Right lobe of liver (tissue), 6 donors: Measurements from ENCODE around the gene F2R. TPM values are rescaled to one million over a fixed set of nuclear protein-coding genes. Genes with fewer than 3 reads are reported as not detected.
A peak's percentile ranks its signal among the peaks of the same experiment; 100 is the strongest.

ENCODE experiments used
- ATAC-seq, 4 donors: fragments of 200-7000 bp; cut with Tn5 transposase; one replicate each; pipeline ENCODE4 v1.9.1; 2020; ENCODE audit warnings: mild to moderate bottlenecking in 4 of 4, moderate library complexity in 4 of 4
- DNase-seq, 3 donors: peaks; one replicate each; pipeline ENCODE4 v3.0.0-alpha.2; 2020
- H3K27ac ChIP-seq, 3 donors: fragments of 200-600 bp; one replicate each; pipeline ENCODE4 v1.8.0; 2022
- H3K27me3 ChIP-seq, 2 donors: fragments of 200-600 bp; one replicate each; pipeline ENCODE4 v1.8.0; 2022
- H3K36me3 ChIP-seq, 4 donors: fragments of 200-600 bp; sonication (generic) in 1 of 4; one replicate each; pipeline versions ENCODE4 v1.5.1 to v1.8.0; 2017 to 2022; ENCODE audit warnings: control low read depth in 1 of 4
- H3K4me1 ChIP-seq, 4 donors: fragments of 200-600 bp; sonication (generic) in 1 of 4; one replicate each; pipeline versions ENCODE4 v1.5.1 to v1.8.0; 2017 to 2022; ENCODE audit warnings: control low read depth in 1 of 4
- H3K4me3 ChIP-seq, 3 donors: fragments of 200-600 bp; one replicate each; pipeline ENCODE4 v1.8.0; 2022
- H3K9me3 ChIP-seq, 4 donors: fragments of 200-600 bp; sonication (generic) in 1 of 4; one replicate each; pipeline versions ENCODE4 v1.5.1 to v1.8.0; 2017 to 2022; ENCODE audit warnings: control low read depth in 1 of 4
- CTCF ChIP-seq, 4 donors: fragments of 200-600 bp in 3 of 4; fragments of 450-650 bp in 1 of 4; IDR thresholded peaks; one replicate each; pipeline versions ENCODE4 v1.5.1 to v1.8.0; 2016 to 2022; ENCODE audit warnings: antibody characterized with exemption in 4 of 4, mild to moderate bottlenecking in 2 of 4
- POLR2A ChIP-seq: fragments of 450-650 bp; IDR thresholded peaks from one replicate; pipeline ENCODE4 v1.6.1; 2017; ENCODE audit warnings: antibody characterized with exemption, mild to moderate bottlenecking
- WGBS: methylation state at CpG from one replicate; pipeline ENCODE4 v1.1.6; 2018; ENCODE audit warnings: low coverage, low lambda C conversion rate; ENCODE audit not compliant: insufficient coverage; ENCODE audit errors: missing lambda C conversion rate; 5-methylcytosine and 5-hydroxymethylcytosine counted together
- intact Hi-C, 2 donors: fragments of 100-400 bp; cut with DNase I; formaldehyde crosslinking; loops; one replicate each; pipeline versions ENCODE4 v1.11.2 to v1.14.1; 2022
- total RNA-seq, 6 experiments: library from RNA; depleted of rRNA in 2 of 6; stranded (reverse); fragments of >200 nt in 2 of 6; fragmentation: NEBNext Ultra II Directional in 3 of 6; extraction: Animal tissue kit (Norgen Biotek cat#: 25700) in 3 of 6; gene quantifications; one replicate each; pipeline versions ENCODE4 v1.1.0 to v1.2.4, GENCODE V29; 2016 to 2023
- donor health status: DM: no; HTN: yes; CAD: no.
- donor health status: DM: no; HTN: no; CAD: no.
- donor health status: DM: no; HTN: no; CAD: no.
- donor health status: DM: no; HTN: yes; CAD: no.
- donor health status: DM: no; HTN: yes; CAD: no.

F2R gene
- total RNA-seq, 6 experiments from 2014 or later: 3.5 to 18.4 (median 11.4) TPM

- ATAC-seq (peak; percentile 94 to 99 (median 96)), DNase-seq (peak; percentile 57 to 88 (median 63))
- TF ChIP-seq CTCF (IDR thresholded peaks at IDR 0.05) (no peak), POLR2A (no peak)
- no peaks in the 10 kb centered on the region for H3K27me3 ChIP-seq
- peaks cover 0 to 6% (median 2%) of the 10 kb centered on the region in 4 donors for H3K4me1 ChIP-seq
- H3K36me3 ChIP-seq: peaks cover 0 to 10% (median 3%) of the 10 kb centered on the region in 4 donors
- WGBS: 35% methylated on average over 2 of the region's 2 CpGs
- H3K4me3 ChIP-seq: no peak overlapping the region
- no peaks in the 10 kb centered on the region for H3K9me3 ChIP-seq
- intact Hi-C loops: no loop called here
- H3K27ac ChIP-seq: peak overlapping the region in 2 of 3 donors; percentile 8 to 19
Measured at GRCh38 chr5:76701298-76701697, 14.6 kb upstream of the F2R start.

GRCh38 chr5:76703707-76704106, 12.2 kb upstream of the F2R start:
- no peak for TF ChIP-seq CTCF (IDR thresholded peaks at IDR 0.05)
- no peak for TF ChIP-seq POLR2A
- 59% methylated on average over 2 of the region's 2 CpGs for WGBS
- ATAC-seq: no peak
- H3K27me3 ChIP-seq: no peaks in the 10 kb centered on the region
- peaks cover 0 to 6% (median 2%) of the 10 kb centered on the region in 4 donors for H3K4me1 ChIP-seq
- H3K27ac ChIP-seq: no peak overlapping the region
- no peak for DNase-seq
- H3K36me3 ChIP-seq: peaks cover 0 to 10% (median 5%) of the 10 kb centered on the region in 4 donors
- no peaks in the 10 kb centered on the region for H3K9me3 ChIP-seq
- intact Hi-C loops: no loop called here
- no peak overlapping the region for H3K4me3 ChIP-seq

- Histone ChIP-seq H3K27me3 (no peaks in the 10 kb centered on the region), H3K36me3 (peaks cover 0 to 10% (median 5%) of the 10 kb centered on the region in 4 donors), H3K9me3 (no peaks in the 10 kb centered on the region), H3K4me3 (no peak overlapping the region), H3K27ac (no peak overlapping the region), H3K4me1 (peaks cover 0 to 6% (median 2%) of the 10 kb centered on the region in 4 donors)
- ATAC-seq: peak in 2 of 4 donors; percentile 27 to 41
- TF ChIP-seq CTCF (IDR thresholded peaks at IDR 0.05) (no peak), POLR2A (no peak)
- DNase-seq: no peak
- intact Hi-C loops: no loop called here
Measured at GRCh38 chr5:76704131-76704663, 11.7 kb upstream of the F2R start.

- Histone ChIP-seq H3K27ac (no peak overlapping the region), H3K4me3 (no peak overlapping the region), H3K9me3 (no peaks in the 10 kb centered on the region), H3K27me3 (no peaks in the 10 kb centered on the region), H3K4me1 (peaks cover 0 to 6% (median 2%) of the 10 kb centered on the region in 4 donors), H3K36me3 (peaks cover 0 to 10% (median 5%) of the 10 kb centered on the region in 4 donors)
- ATAC-seq (no peak), DNase-seq (no peak)
- intact Hi-C loops: no loop called here
- no peak for TF ChIP-seq POLR2A
- TF ChIP-seq CTCF (IDR thresholded peaks at IDR 0.05): no peak
Measured at GRCh38 chr5:76705574-76705973, 10.4 kb upstream of the F2R start.

GRCh38 chr5:76709762-76710161, 6.2 kb upstream of the F2R start:
- ATAC-seq (no peak), DNase-seq (no peak)
- intact Hi-C loops: loop anchor here in 1 of 2 donors (10.0 kb wide), 1 partner anchor 55 kb away; no protein-coding TSS in a partner anchor
- H3K4me1 ChIP-seq: no peaks in the 10 kb centered on the region
- no peak overlapping the region for H3K4me3 ChIP-seq
- 94% methylated on average over 2 of the region's 2 CpGs for WGBS
- TF ChIP-seq CTCF (IDR thresholded peaks at IDR 0.05) (no peak), POLR2A (no peak)
- H3K9me3 ChIP-seq: no peaks in the 10 kb centered on the region
- peaks cover 0 to 6% (median 2%) of the 10 kb centered on the region in 4 donors for H3K36me3 ChIP-seq
- no peak overlapping the region for H3K27ac ChIP-seq
- no peaks in the 10 kb centered on the region for H3K27me3 ChIP-seq
